Caco-2 (cell line): ENCODE measurements around the gene EXD3. TPM values are rescaled to one million over a fixed set of nuclear protein-coding genes. Genes with fewer than 3 reads are reported as not detected.

Experiments used
- BruUV-seq: library from RNA; stranded (reverse); fragments of 400-500 nt; replicated peaks from 2 replicates; lab custom pipeline; 2021; lab: Mats Ljungman, UMichigan
- CTCF ChIA-PET: fragments of 300-600 bp; sonication (Branson Sonifier 250); formaldehyde crosslinking; loops from one replicate; lab custom pipeline; 2022; ENCODE audit warnings: antibody characterized with exemption; lab: Charles Lee
- POLR2A ChIA-PET: fragments of 300-600 bp; sonication (Branson Sonifier 250); formaldehyde crosslinking; loops from one replicate; lab custom pipeline; 2022; ENCODE audit warnings: antibody characterized with exemption; lab: Charles Lee
- DNase-seq, 2 experiments: peaks; one replicate each; pipeline versions ENCODE4 v3.0.0 to v3.0.0-alpha.2; 2020 to 2022
- H3K27me3 ChIP-seq: replicated peaks from 2 replicates; pipeline ENCODE4 v1.6.0; 2011; ENCODE audit warnings: low read length; ENCODE audit not compliant: control insufficient read depth, insufficient read depth
- H3K36me3 ChIP-seq: 2 replicates; pipeline ENCODE4 v1.5.1; 2011; ENCODE audit warnings: low read length; ENCODE audit not compliant: control insufficient read depth, insufficient read depth
- H3K4me1 ChIP-seq: fragments of 250-450 bp; sonication (Bioruptor Pico); 2 replicates; pipeline ENCODE4 v1.5.1; 2020; ENCODE audit warnings: mild to moderate bottlenecking
- H3K4me3 ChIP-seq: 2 replicates; pipeline ENCODE4 v1.5.1; 2011; ENCODE audit warnings: low read depth, mild to moderate bottlenecking, control low read depth, low read length
- H3K9me3 ChIP-seq: fragments of 250-450 bp; sonication (Bioruptor Pico); 2 replicates; pipeline ENCODE4 v1.5.1; 2020; ENCODE audit warnings: mild to moderate bottlenecking, moderate library complexity
- H3K27ac Mint-ChIP-seq: one replicate; pipeline ENCODE4 v1.8.0; 2022; ENCODE audit warnings: mixed read lengths; ENCODE audit not compliant: unreplicated experiment
- H3K27me3 Mint-ChIP-seq: one replicate; pipeline ENCODE4 v1.8.0; 2022; ENCODE audit warnings: mixed read lengths; ENCODE audit not compliant: insufficient read depth, unreplicated experiment
- H3K36me3 Mint-ChIP-seq: one replicate; pipeline ENCODE4 v1.8.0; 2022; ENCODE audit warnings: mild to moderate bottlenecking, mixed read lengths; ENCODE audit not compliant: insufficient read depth, unreplicated experiment
- H3K4me1 Mint-ChIP-seq: one replicate; pipeline ENCODE4 v1.8.0; 2022; ENCODE audit warnings: low read depth, mixed read lengths; ENCODE audit not compliant: unreplicated experiment
- H3K4me3 Mint-ChIP-seq: one replicate; pipeline ENCODE4 v1.8.0; 2022; ENCODE audit warnings: mild to moderate bottlenecking, moderate library complexity, mixed read lengths; ENCODE audit not compliant: unreplicated experiment
- H3K9me3 Mint-ChIP-seq: one replicate; pipeline ENCODE4 v1.8.0; 2022; ENCODE audit warnings: mixed read lengths; ENCODE audit not compliant: unreplicated experiment
- CTCF ChIP-seq, 2 experiments: fragments of 200-600 bp in 1 of 2; IDR thresholded peaks; 1 replicate in 1 of 2; 2 replicates in 1 of 2; pipeline versions ENCODE4 v1.5.1 to v1.8.0; 2011 to 2022; ENCODE audit warnings: antibody characterized with exemption in 1 of 2, control low read depth in 1 of 2, inconsistent platforms in 1 of 2, low read depth in 1 of 2, low read length in 1 of 2, mild to moderate bottlenecking in 1 of 2, moderate library complexity in 1 of 2; ENCODE audit not compliant: insufficient read depth in 1 of 2, severe bottlenecking in 1 of 2, unreplicated experiment in 1 of 2
- intact Hi-C: fragments of 100-400 bp; cut with micrococcal nuclease; formaldehyde crosslinking; loops from one replicate; pipeline ENCODE4 v1.10.0; 2022; ENCODE audit not compliant: unreplicated experiment
- total RNA-seq: library from RNA; stranded (reverse); gene quantifications from 2 replicates; pipeline ENCODE4 v1.2.3, GENCODE V29; 2022

EXD3 gene
- total RNA-seq, 1 experiment from 2014 or later = 10.9 TPM

- ChIA-PET CTCF (no interaction called here), POLR2A (no interaction called here)
- H3K4me1 Mint-ChIP-seq = no peaks in the 10 kb centered on the region
- no TSS peak for BruUV-seq
- no peaks in the 10 kb centered on the region for H3K9me3 Mint-ChIP-seq
- peak; percentile 22 to 38 for TF ChIP-seq CTCF (IDR thresholded peaks at IDR 0.05; ENCODE audit: insufficient read depth in 1 of 2, low read depth in 1 of 2, low read length in 1 of 2, severe bottlenecking in 1 of 2, unreplicated experiment in 1 of 2)
- H3K27me3 Mint-ChIP-seq = no peaks in the 10 kb centered on the region
- H3K9me3 ChIP-seq = 0 out of 2 replicates have a peak, but pooled peaks cover 1% of the 10 kb centered on the region
- peak overlapping the region; percentile 19; the same call in 1 of the 2 replicates for H3K4me3 ChIP-seq
- H3K4me1 ChIP-seq = no peaks in the 10 kb centered on the region
- H3K36me3 ChIP-seq = no peaks in the 10 kb centered on the region
- peak in 1 of 2 experiments; percentile 53 for DNase-seq
- intact Hi-C loops = loop anchor here (1.0 kb wide), 1 partner anchor 120 kb away; no protein-coding TSS in a partner anchor
- H3K27me3 ChIP-seq = no peaks in the 10 kb centered on the region
- H3K4me3 Mint-ChIP-seq = no peak overlapping the region
- H3K36me3 Mint-ChIP-seq = peaks cover 11% of the 10 kb centered on the region
- H3K27ac Mint-ChIP-seq = no peak overlapping the region
Observed at GRCh38 chr9:137406876-137407589, 15.9 kb downstream of the EXD3 start.

- no peaks in the 10 kb centered on the region for H3K4me1 Mint-ChIP-seq
- H3K27ac Mint-ChIP-seq = no peak overlapping the region
- DNase-seq = no peak
- peaks cover 8% of the 10 kb centered on the region; the same call in 1 of the 2 replicates for H3K9me3 ChIP-seq
- no peaks in the 10 kb centered on the region for H3K36me3 ChIP-seq
- POLR2A ChIA-PET = no interaction called here
- no peak for TF ChIP-seq CTCF (IDR thresholded peaks at IDR 0.05; ENCODE audit: insufficient read depth in 1 of 2, low read depth in 1 of 2, low read length in 1 of 2, severe bottlenecking in 1 of 2, unreplicated experiment in 1 of 2)
- H3K4me1 ChIP-seq = no peaks in the 10 kb centered on the region
- peak overlapping the region; percentile 22 for H3K4me3 Mint-ChIP-seq
- H3K36me3 Mint-ChIP-seq = peaks cover 12% of the 10 kb centered on the region
- H3K27me3 Mint-ChIP-seq = no peaks in the 10 kb centered on the region
- intact Hi-C loops = no loop called here
- CTCF ChIA-PET = no interaction called here
- H3K9me3 Mint-ChIP-seq = no peaks in the 10 kb centered on the region
- no peaks in the 10 kb centered on the region for H3K27me3 ChIP-seq
- H3K4me3 ChIP-seq = no peak overlapping the region
- BruUV-seq = no TSS peak
Observed at GRCh38 chr9:137406085-137406760, 16.7 kb downstream of the EXD3 start.

DNA sequence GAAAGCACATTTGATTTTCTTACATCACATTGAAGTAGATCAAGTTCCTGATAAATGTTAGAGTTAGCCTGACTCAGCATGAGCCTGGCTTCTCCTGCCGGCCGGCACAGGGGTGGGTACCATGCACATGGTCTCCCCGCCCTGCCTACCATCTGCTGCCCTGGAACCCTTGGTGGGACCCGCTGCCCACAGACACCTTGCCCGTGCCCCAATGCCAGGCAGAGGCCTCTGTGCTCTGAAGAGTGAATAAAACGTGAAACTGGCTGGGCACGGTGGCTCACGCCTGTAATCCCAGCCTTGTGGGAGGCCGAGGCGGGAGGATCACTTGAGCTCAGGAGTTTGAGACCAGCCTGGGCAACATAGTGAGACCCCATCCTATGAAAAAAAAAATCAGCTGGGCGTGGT lies 17.3 kb downstream of the EXD3 start:
- TF ChIP-seq CTCF (IDR thresholded peaks at IDR 0.05; ENCODE audit: insufficient read depth in 1 of 2, low read depth in 1 of 2, low read length in 1 of 2, severe bottlenecking in 1 of 2, unreplicated experiment in 1 of 2) = no peak
- Histone ChIP-seq H3K4me3 (no peak overlapping the region), H3K27me3 (no peaks in the 10 kb centered on the region), H3K4me1 (no peaks in the 10 kb centered on the region), H3K9me3 (peaks cover 8% of the 10 kb centered on the region; the same call in 1 of the 2 replicates), H3K36me3 (no peaks in the 10 kb centered on the region)
- Mint-ChIP-seq H3K9me3 (no peaks in the 10 kb centered on the region), H3K27ac (no peak overlapping the region), H3K27me3 (no peaks in the 10 kb centered on the region), H3K36me3 (peaks cover 12% of the 10 kb centered on the region), H3K4me1 (no peaks in the 10 kb centered on the region), H3K4me3 (peak overlapping the region; percentile 22)
- POLR2A ChIA-PET = interaction anchor here (0.6 kb wide), 1 partner anchor 922 kb away, joined by 3 read pairs; no protein-coding TSS in a partner anchor
- no peak for DNase-seq
- CTCF ChIA-PET = no interaction called here
- intact Hi-C loops = no loop called here
- no TSS peak for BruUV-seq
